ENCODE results near the gene LCLAT1.

The LCLAT1 gene

DNA sequence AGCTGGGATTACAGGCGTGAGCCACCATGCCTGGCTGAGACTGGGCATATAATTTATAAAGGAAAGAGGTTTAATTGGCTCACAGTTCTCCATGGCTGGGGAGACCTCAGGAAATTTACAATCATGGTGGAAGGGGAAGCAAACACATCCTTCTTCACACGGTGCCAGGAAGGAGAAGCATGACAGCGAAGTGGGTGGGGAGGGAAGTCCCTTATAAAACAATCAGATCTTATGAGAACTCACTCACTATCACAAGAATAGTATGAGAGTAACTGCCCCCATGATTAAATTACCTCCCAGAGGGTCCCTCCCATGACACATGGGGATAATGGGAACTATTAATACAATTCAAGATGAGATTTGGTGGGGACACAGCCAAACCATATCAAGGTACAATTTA is 7.8 kb upstream of the LCLAT1 start:
- Histone ChIP-seq H3K9me3 (ENCODE audit: control insufficient read depth in 1 of 2, low read length in 2 of 2) (no peaks in the 10 kb centered on the region), H3K36me3 (ENCODE audit: control insufficient read depth in 1 of 2, insufficient read depth in 2 of 2, low read length in 2 of 2) (no peaks in the 10 kb centered on the region), H3K9ac (ENCODE audit: low read depth in 1 of 2, low read length in 2 of 2) (no peak overlapping the region)

DNA sequence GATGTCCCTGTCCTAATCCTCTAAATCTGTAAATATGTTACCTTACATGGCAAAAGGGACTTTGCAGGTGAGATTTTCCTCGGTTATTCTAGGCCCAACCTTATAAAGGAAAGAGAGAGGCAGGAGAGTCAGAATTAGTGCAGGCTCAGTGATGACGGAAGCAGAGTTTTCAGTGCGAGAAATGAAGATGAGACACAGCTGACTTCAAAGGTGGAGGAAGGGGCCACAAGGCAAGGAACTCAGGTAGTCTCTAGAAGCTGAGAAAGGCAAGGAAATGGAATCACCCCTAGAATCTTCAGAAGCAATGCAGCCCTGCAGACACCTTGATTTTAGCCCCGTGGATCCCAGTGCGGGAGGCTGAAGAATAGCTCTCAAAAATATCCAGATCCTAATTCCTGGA is 7.2 kb upstream of the LCLAT1 start:
- Histone ChIP-seq H3K4me1 (ENCODE audit: control insufficient read depth in 1 of 2, insufficient read depth in 2 of 2, low read length in 2 of 2) (peaks cover 0 to 6% of the 10 kb centered on the region in 2 donors), H3K27ac (ENCODE audit: low read depth, low read length) (no peak overlapping the region), H3K9ac (ENCODE audit: low read depth in 1 of 2, low read length in 2 of 2) (no peak overlapping the region), H3K9me3 (ENCODE audit: control insufficient read depth in 1 of 2, low read length in 2 of 2) (no peaks in the 10 kb centered on the region), H3K27me3 (ENCODE audit: control insufficient read depth in 1 of 2, insufficient read depth in 2 of 2, low read length in 2 of 2) (no peaks in the 10 kb centered on the region), H3K36me3 (ENCODE audit: control insufficient read depth in 1 of 2, insufficient read depth in 2 of 2, low read length in 2 of 2) (no peaks in the 10 kb centered on the region), H3K4me3 (ENCODE audit: low read depth in 1 of 2, low read length in 2 of 2) (no peak overlapping the region)

More for the DNA sequence above, 7.8 kb upstream of the LCLAT1 start:
- peaks cover 0 to 6% of the 10 kb centered on the region in 2 donors for H3K4me1 ChIP-seq (ENCODE audit: control insufficient read depth in 1 of 2, insufficient read depth in 2 of 2, low read length in 2 of 2)
- H3K4me3 ChIP-seq (ENCODE audit: low read depth in 1 of 2, low read length in 2 of 2), result no peak overlapping the region
- no peaks in the 10 kb centered on the region for H3K27me3 ChIP-seq (ENCODE audit: control insufficient read depth in 1 of 2, insufficient read depth in 2 of 2, low read length in 2 of 2)
- no peak overlapping the region for H3K27ac ChIP-seq (ENCODE audit: low read depth, low read length)

DNA sequence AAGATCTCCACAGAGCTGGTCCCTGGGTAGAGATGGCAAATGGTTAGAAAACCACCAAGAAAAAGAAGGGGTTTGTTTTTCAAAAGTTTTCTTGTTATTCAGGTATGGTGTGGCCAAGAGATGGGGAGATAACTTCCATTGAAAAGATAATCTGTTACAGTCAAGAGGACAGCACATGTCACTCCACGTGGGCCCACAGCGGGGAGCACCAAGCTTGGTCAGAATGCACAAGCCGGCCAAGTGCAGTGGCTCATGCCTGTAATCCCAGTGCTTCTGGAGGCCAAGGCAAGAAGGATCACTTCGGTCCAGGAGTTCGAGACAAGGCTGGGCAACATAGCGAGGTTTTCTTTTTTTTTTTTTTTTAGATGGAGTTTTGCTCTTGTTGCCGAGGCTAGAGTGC is 6.0 kb upstream of the LCLAT1 start:
- H3K27ac ChIP-seq (ENCODE audit: low read depth, low read length), result no peak overlapping the region

DNA sequence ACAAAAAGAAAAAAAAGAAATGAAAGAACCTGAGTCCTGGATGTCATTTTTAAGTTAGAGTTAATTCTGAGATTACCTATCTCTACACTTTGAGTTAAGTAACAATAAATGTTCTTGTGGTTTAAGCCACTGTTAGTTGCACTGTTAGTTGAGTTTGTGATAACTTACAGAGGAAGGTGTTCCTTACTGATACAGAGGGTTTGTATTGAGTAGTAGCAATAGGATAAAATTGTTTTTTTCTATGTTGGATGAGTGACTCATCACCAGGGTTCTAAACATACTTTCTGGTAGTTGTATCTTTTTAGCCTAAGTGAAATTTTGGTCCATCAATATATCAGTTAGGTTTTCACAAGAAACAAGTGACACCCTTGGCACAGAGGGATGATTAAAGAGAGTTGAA is 4.0 kb upstream of the LCLAT1 start:
- Histone ChIP-seq H3K36me3 (ENCODE audit: control insufficient read depth in 1 of 2, insufficient read depth in 2 of 2, low read length in 2 of 2) (no peaks in the 10 kb centered on the region), H3K9ac (ENCODE audit: low read depth in 1 of 2, low read length in 2 of 2) (no peak overlapping the region), H3K4me1 (ENCODE audit: control insufficient read depth in 1 of 2, insufficient read depth in 2 of 2, low read length in 2 of 2) (peaks cover 3 to 8% of the 10 kb centered on the region in 2 donors), H3K4me3 (ENCODE audit: low read depth in 1 of 2, low read length in 2 of 2) (no peak overlapping the region), H3K9me3 (ENCODE audit: control insufficient read depth in 1 of 2, low read length in 2 of 2) (no peaks in the 10 kb centered on the region), H3K27ac (ENCODE audit: low read depth, low read length) (no peak overlapping the region), H3K27me3 (ENCODE audit: control insufficient read depth in 1 of 2, insufficient read depth in 2 of 2, low read length in 2 of 2) (no peaks in the 10 kb centered on the region)

More for the DNA sequence above, 6.0 kb upstream of the LCLAT1 start:
- Histone ChIP-seq H3K36me3 (ENCODE audit: control insufficient read depth in 1 of 2, insufficient read depth in 2 of 2, low read length in 2 of 2) (no peaks in the 10 kb centered on the region), H3K4me1 (ENCODE audit: control insufficient read depth in 1 of 2, insufficient read depth in 2 of 2, low read length in 2 of 2) (peaks cover 0 to 6% of the 10 kb centered on the region in 2 donors), H3K9me3 (ENCODE audit: control insufficient read depth in 1 of 2, low read length in 2 of 2) (no peaks in the 10 kb centered on the region), H3K4me3 (ENCODE audit: low read depth in 1 of 2, low read length in 2 of 2) (no peak overlapping the region), H3K9ac (ENCODE audit: low read depth in 1 of 2, low read length in 2 of 2) (no peak overlapping the region), H3K27me3 (ENCODE audit: control insufficient read depth in 1 of 2, insufficient read depth in 2 of 2, low read length in 2 of 2) (no peaks in the 10 kb centered on the region)

DNA sequence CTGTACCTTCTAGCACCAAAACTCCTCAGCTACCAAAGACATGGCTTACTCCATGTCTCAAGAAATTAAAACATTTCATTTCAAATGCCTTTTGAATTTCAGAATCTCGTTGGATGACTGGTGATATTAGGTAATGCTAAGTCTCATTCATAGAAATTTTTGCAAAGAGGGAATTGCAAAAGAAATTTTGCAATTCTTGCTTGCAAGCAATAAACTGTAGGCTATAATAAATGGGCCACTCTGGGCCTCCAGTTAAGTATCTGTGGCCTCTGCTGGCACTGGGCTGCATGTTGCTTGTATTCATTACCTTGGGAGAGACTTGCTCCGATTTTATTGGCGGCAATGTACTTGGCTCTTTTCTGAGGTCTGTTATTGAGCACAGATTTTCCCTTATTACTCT is 2.8 kb upstream of the LCLAT1 start:
- H3K27ac ChIP-seq (ENCODE audit: low read depth, low read length), result no peak overlapping the region

DNA sequence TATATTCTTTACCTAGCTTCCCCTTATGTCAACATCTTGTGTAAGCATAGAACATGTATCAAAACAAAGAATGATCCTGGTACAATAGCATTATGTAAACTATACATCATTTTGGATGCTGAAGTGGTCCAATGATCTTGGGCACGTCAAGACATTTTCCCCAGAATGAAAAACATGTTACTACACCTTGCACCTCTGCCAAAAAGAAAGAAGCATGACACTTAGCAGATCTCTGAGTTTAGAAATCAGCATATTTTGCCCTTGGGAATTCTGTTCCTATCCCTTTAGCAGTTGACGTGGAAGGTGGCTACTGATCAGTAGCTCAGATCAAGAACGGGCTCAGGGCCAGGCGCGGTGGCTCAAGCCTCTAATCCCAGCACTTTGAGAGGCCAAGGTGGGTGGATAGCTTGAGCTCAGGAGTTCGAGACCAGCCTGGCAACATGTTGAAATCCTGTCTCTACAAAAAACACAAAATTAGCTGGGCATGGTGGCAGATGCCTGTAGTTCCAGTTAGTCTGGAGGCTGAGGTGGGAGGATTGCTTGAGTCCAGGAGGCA is 1.7 kb upstream of the LCLAT1 start:
- H3K4me3 ChIP-seq (ENCODE audit: low read depth in 1 of 2, low read length in 2 of 2), result no peak overlapping the region
- H3K9me3 ChIP-seq (ENCODE audit: control insufficient read depth in 1 of 2, low read length in 2 of 2), result no peaks in the 10 kb centered on the region
- H3K36me3 ChIP-seq (ENCODE audit: control insufficient read depth in 1 of 2, insufficient read depth in 2 of 2, low read length in 2 of 2), result no peaks in the 10 kb centered on the region
- peaks cover 14 to 15% of the 10 kb centered on the region in 2 donors for H3K4me1 ChIP-seq (ENCODE audit: control insufficient read depth in 1 of 2, insufficient read depth in 2 of 2, low read length in 2 of 2)
- H3K9ac ChIP-seq (ENCODE audit: low read depth in 1 of 2, low read length in 2 of 2), result no peak overlapping the region
- no peak overlapping the region for H3K27ac ChIP-seq (ENCODE audit: low read depth, low read length)
- no peaks in the 10 kb centered on the region for H3K27me3 ChIP-seq (ENCODE audit: control insufficient read depth in 1 of 2, insufficient read depth in 2 of 2, low read length in 2 of 2)

More for the DNA sequence above, 2.8 kb upstream of the LCLAT1 start:
- Histone ChIP-seq H3K9me3 (ENCODE audit: control insufficient read depth in 1 of 2, low read length in 2 of 2) (no peaks in the 10 kb centered on the region), H3K9ac (ENCODE audit: low read depth in 1 of 2, low read length in 2 of 2) (no peak overlapping the region), H3K4me3 (ENCODE audit: low read depth in 1 of 2, low read length in 2 of 2) (no peak overlapping the region), H3K36me3 (ENCODE audit: control insufficient read depth in 1 of 2, insufficient read depth in 2 of 2, low read length in 2 of 2) (no peaks in the 10 kb centered on the region), H3K27me3 (ENCODE audit: control insufficient read depth in 1 of 2, insufficient read depth in 2 of 2, low read length in 2 of 2) (no peaks in the 10 kb centered on the region), H3K4me1 (ENCODE audit: control insufficient read depth in 1 of 2, insufficient read depth in 2 of 2, low read length in 2 of 2) (peaks cover 12 to 14% of the 10 kb centered on the region in 2 donors)

DNA sequence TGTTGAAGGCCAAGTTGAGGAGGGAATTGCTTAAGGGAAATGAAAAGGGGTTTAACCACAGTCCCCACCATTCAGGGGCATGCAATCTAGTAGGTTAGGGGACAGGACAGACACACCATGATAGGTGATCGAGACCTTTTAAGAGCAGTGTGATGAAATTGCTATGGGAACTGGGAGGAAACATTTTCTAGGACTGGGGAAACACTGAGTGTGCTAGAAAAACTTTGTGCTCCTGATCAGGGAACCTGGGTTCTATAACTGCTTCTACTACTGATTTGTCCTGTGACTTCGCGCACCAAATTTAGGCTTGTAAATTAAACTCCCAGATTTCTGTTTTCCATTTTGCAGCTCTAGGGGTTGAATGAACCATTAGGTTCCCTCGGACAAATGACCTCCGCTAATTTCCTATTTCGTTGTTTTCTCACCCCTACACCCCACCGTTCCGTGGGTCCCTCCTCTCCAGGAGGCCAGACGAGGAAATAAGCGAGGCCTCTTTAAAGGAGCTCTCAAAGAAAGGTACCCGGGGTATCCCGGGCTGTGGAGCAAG is 371 bp upstream of the LCLAT1 start:
- Histone ChIP-seq H3K36me3 (ENCODE audit: control insufficient read depth in 1 of 2, insufficient read depth in 2 of 2, low read length in 2 of 2) (peaks cover 0 to 2% of the 10 kb centered on the region in 2 donors), H3K9ac (ENCODE audit: low read depth in 1 of 2, low read length in 2 of 2) (peak overlapping the region; percentile 83 to 92), H3K4me1 (ENCODE audit: control insufficient read depth in 1 of 2, insufficient read depth in 2 of 2, low read length in 2 of 2) (peaks cover 22 to 23% of the 10 kb centered on the region in 2 donors), H3K9me3 (ENCODE audit: control insufficient read depth in 1 of 2, low read length in 2 of 2) (no peaks in the 10 kb centered on the region), H3K27ac (ENCODE audit: low read depth, low read length) (peak overlapping the region; percentile 79), H3K27me3 (ENCODE audit: control insufficient read depth in 1 of 2, insufficient read depth in 2 of 2, low read length in 2 of 2) (no peaks in the 10 kb centered on the region), H3K4me3 (ENCODE audit: low read depth in 1 of 2, low read length in 2 of 2) (peak overlapping the region; percentile 93 to 95)

DNA sequence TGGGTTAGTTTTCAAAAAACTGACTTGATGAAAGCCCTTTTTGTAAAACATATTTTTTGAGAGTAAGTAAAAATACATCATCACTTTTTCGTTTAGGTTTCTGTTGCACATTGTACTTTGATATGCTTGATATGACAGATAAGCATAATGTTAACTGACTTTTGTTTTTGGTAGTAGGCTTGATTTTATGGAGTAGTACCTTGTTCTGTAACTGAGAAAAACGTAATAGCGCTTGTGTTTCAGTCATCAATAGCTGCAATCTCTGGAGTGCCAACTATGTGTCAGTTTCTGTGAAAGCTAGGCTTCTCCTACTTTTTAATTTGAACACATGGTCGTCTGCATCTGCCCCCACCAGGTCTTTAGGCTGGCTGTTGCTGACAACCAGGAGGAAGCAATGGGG is 1.3 kb downstream of the LCLAT1 start:
- Histone ChIP-seq H3K27ac (ENCODE audit: low read depth, low read length) (no peak overlapping the region), H3K9me3 (ENCODE audit: control insufficient read depth in 1 of 2, low read length in 2 of 2) (no peaks in the 10 kb centered on the region), H3K36me3 (ENCODE audit: control insufficient read depth in 1 of 2, insufficient read depth in 2 of 2, low read length in 2 of 2) (peaks cover 0 to 2% of the 10 kb centered on the region in 2 donors), H3K4me3 (ENCODE audit: low read depth in 1 of 2, low read length in 2 of 2) (peak overlapping the region; percentile 93 to 95), H3K4me1 (ENCODE audit: control insufficient read depth in 1 of 2, insufficient read depth in 2 of 2, low read length in 2 of 2) (peaks cover 23% of the 10 kb centered on the region in 2 donors), H3K27me3 (ENCODE audit: control insufficient read depth in 1 of 2, insufficient read depth in 2 of 2, low read length in 2 of 2) (no peaks in the 10 kb centered on the region), H3K9ac (ENCODE audit: low read depth in 1 of 2, low read length in 2 of 2) (peak overlapping the region; percentile 83 to 92)

DNA sequence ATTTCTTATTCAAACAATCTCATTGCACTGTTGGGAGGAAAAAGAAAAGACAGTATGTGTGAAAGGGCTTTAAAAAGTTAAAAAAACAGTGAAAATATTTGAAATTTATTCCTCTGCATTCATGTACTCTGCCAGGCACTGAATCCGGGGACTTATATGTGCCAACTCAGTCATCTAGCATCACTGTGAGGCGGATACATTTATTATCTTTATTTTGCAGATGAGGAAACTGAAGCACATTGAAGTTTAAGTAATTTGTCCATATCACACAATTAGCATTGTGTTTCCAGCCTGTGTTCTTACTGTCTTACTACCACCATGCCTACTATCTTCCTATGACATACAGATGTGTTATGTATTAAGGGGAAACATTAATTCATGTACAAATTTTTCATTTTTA is 1.8 kb downstream of the LCLAT1 start:
- Histone ChIP-seq H3K27me3 (ENCODE audit: control insufficient read depth in 1 of 2, insufficient read depth in 2 of 2, low read length in 2 of 2) (no peaks in the 10 kb centered on the region), H3K36me3 (ENCODE audit: control insufficient read depth in 1 of 2, insufficient read depth in 2 of 2, low read length in 2 of 2) (peaks cover 0 to 2% of the 10 kb centered on the region in 2 donors), H3K4me3 (ENCODE audit: low read depth in 1 of 2, low read length in 2 of 2) (peak overlapping the region; percentile 93 to 95), H3K27ac (ENCODE audit: low read depth, low read length) (no peak overlapping the region), H3K9me3 (ENCODE audit: control insufficient read depth in 1 of 2, low read length in 2 of 2) (no peaks in the 10 kb centered on the region), H3K9ac (ENCODE audit: low read depth in 1 of 2, low read length in 2 of 2) (peak overlapping the region in 1 of 2 donors; percentile 83), H3K4me1 (ENCODE audit: control insufficient read depth in 1 of 2, insufficient read depth in 2 of 2, low read length in 2 of 2) (peaks cover 27 to 29% of the 10 kb centered on the region in 2 donors)

DNA sequence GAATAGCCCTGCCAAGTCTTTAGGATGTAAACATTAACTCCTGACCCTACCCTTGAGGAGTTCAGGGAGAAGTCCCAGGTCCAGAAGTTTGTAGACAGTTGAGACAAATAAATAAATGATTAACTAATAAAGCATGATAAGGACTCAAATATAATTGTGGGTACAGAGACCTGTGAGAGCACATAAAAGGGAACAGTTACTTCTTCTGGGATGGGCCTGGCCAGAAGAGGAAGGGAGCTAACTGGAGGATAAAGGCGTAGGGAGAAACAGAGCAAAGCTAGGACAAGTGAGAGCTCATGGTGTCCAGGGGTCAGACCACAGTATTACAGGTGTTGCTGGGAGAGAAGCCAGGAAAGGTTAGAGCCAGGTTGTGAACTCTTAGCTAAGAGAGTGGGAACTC is 3.0 kb downstream of the LCLAT1 start:
- H3K9me3 ChIP-seq (ENCODE audit: control insufficient read depth in 1 of 2, low read length in 2 of 2), result no peaks in the 10 kb centered on the region
- peak overlapping the region in 1 of 2 donors; percentile 47 for H3K4me3 ChIP-seq (ENCODE audit: low read depth in 1 of 2, low read length in 2 of 2)
- peaks cover 0 to 2% of the 10 kb centered on the region in 2 donors for H3K36me3 ChIP-seq (ENCODE audit: control insufficient read depth in 1 of 2, insufficient read depth in 2 of 2, low read length in 2 of 2)
- H3K27ac ChIP-seq (ENCODE audit: low read depth, low read length), result no peak overlapping the region
- H3K4me1 ChIP-seq (ENCODE audit: control insufficient read depth in 1 of 2, insufficient read depth in 2 of 2, low read length in 2 of 2), result peaks cover 29 to 36% of the 10 kb centered on the region in 2 donors
- H3K9ac ChIP-seq (ENCODE audit: low read depth in 1 of 2, low read length in 2 of 2), result no peak overlapping the region
- H3K27me3 ChIP-seq (ENCODE audit: control insufficient read depth in 1 of 2, insufficient read depth in 2 of 2, low read length in 2 of 2), result no peaks in the 10 kb centered on the region

Data from duodenal mucosa (tissue), 2 donors.